Measurements from ENCODE around the gene PARP15. TPM values are rescaled to one million over a fixed set of nuclear protein-coding genes. Genes with fewer than 3 reads are reported as not detected.

PARP15 gene
- total and polyA plus RNA-seq, 2 experiments from 2014 or later: 0.39 to 0.87 TPM

GRCh38 chr3:122680475-122681283 is 103.2 kb downstream of the PARP15 start, which contains the start of gene PARP14:
Gene PARP14 (plus strand): TSS chr3:122680839. CDS start chr3:122680884, 45 bp downstream.
- Mint-ChIP-seq H3K27ac (peak within 1 kb of the TSS; percentile 71), H3K36me3 (ENCODE audit: low read depth) (peaks cover 3% of the 10 kb centered on the region; the same call in 2 of the 3 replicates), H3K9me3 (peaks cover 9% of the 10 kb centered on the region; the same call in 2 of the 3 replicates), H3K4me1 (peaks cover 22% of the 10 kb centered on the region), H3K4me3 (peak within 1 kb of the TSS; percentile 87), H3K27me3 (ENCODE audit: insufficient read depth, low read depth, poor library complexity) (peaks cover 11% of the 10 kb centered on the region)
- Histone ChIP-seq H3F3A (replicated peaks; ENCODE audit: low read depth) (0 out of 2 replicates have a peak, but pooled peaks cover 6% of the 10 kb centered on the region), H3K4me2 (peak within 1 kb of the TSS; percentile 94), H4K20me1 (replicated peaks; ENCODE audit: insufficient read depth) (0 out of 2 replicates have a peak, but pooled peaks cover 3% of the 10 kb centered on the region), H3K79me2 (replicated peaks; ENCODE audit: insufficient read depth) (no peaks in the 10 kb centered on the region; the same call in 1 of the 2 replicates), H2AFZ (peak within 1 kb of the TSS; percentile 100), H3K9me2 (ENCODE audit: insufficient read depth) (no peaks in the 10 kb centered on the region), H3K27ac (ENCODE audit: low read depth) (peak within 1 kb of the TSS; percentile 51; the same call in 1 of the 2 replicates), H3K4me3 (peak within 1 kb of the TSS; percentile 89), H3K4me1 (ENCODE audit: insufficient read depth) (peaks cover 15% of the 10 kb centered on the region), H3K27me3 (ENCODE audit: insufficient read depth) (peaks cover 18% of the 10 kb centered on the region; the same call in 1 of the 2 replicates), H3K36me3 (ENCODE audit: insufficient read depth) (no peaks in the 10 kb centered on the region)
- TF ChIP-seq POLR2AphosphoS5 (IDR thresholded peaks at IDR 0.05; ENCODE audit: low read depth): peak; percentile 29; the same call in 1 of the 2 replicates
- no peak for TF ChIP-seq ZNF331 (CRISPR knock-in tag; IDR thresholded peaks at IDR 0.05; ENCODE audit: low read depth)
- DNase-seq (ENCODE audit: low spot score) (peak; percentile 89), ATAC-seq (peak; percentile 76)

- Histone ChIP-seq H3K27me3 (ENCODE audit: insufficient read depth) (peaks cover 18% of the 10 kb centered on the region; the same call in 1 of the 2 replicates), H3K4me2 (peak overlapping the region; percentile 94), H3K27ac (ENCODE audit: low read depth) (no peak overlapping the region), H2AFZ (peak overlapping the region; percentile 100), H3K4me3 (peak overlapping the region; percentile 89), H3K9me2 (ENCODE audit: insufficient read depth) (no peaks in the 10 kb centered on the region), H3K36me3 (ENCODE audit: insufficient read depth) (no peaks in the 10 kb centered on the region), H3K79me2 (replicated peaks; ENCODE audit: insufficient read depth) (no peaks in the 10 kb centered on the region; the same call in 1 of the 2 replicates), H3F3A (replicated peaks; ENCODE audit: low read depth) (0 out of 2 replicates have a peak, but pooled peaks cover 6% of the 10 kb centered on the region), H3K4me1 (ENCODE audit: insufficient read depth) (peaks cover 15% of the 10 kb centered on the region), H4K20me1 (replicated peaks; ENCODE audit: insufficient read depth) (0 out of 2 replicates have a peak, but pooled peaks cover 5% of the 10 kb centered on the region)
- Mint-ChIP-seq H3K4me3 (peak overlapping the region; percentile 87), H3K27ac (peak overlapping the region; percentile 71; the same call in 1 of the 2 replicates), H3K27me3 (ENCODE audit: insufficient read depth, low read depth, poor library complexity) (peaks cover 11% of the 10 kb centered on the region), H3K4me1 (peaks cover 22% of the 10 kb centered on the region), H3K9me3 (peaks cover 9% of the 10 kb centered on the region; the same call in 2 of the 3 replicates), H3K36me3 (ENCODE audit: low read depth) (peaks cover 4% of the 10 kb centered on the region; the same call in 2 of the 3 replicates)
- TF ChIP-seq ETS1 (IDR thresholded peaks at IDR 0.05) (no peak), ZNF114 (CRISPR knock-in tag; IDR thresholded peaks at IDR 0.05) (no peak), STAT1 (IDR thresholded peaks at IDR 0.05; ENCODE audit: unreplicated experiment) (no peak)
- ATAC-seq: peak; percentile 9
- DNase-seq (ENCODE audit: low spot score): peak; percentile 46
Measured at GRCh38 chr3:122681284-122681973, 104.0 kb downstream of the PARP15 start.
